HCT116 (cell line): ENCODE measurements around the gene CNTNAP2. TPM values are rescaled to one million over a fixed set of nuclear protein-coding genes. Genes with fewer than 3 reads are reported as not detected.

Source experiments
- ATAC-seq: fragments of 200-7000 bp; cut with Tn5 transposase; 2 replicates; pipeline ENCODE4 v1.9.1; 2020; ENCODE audit warnings: mild to moderate bottlenecking, moderate library complexity
- BruUV-seq: library from RNA; stranded (reverse); fragments of 400-500 nt; replicated peaks from 2 replicates; lab custom pipeline; 2021; lab: Mats Ljungman, UMichigan
- CTCF ChIA-PET: fragments of 300-600 bp; sonication (Branson Sonifier 250); formaldehyde crosslinking; loops from one replicate; lab custom pipeline; 2021; ENCODE audit warnings: antibody characterized with exemption; lab: Charles Lee
- POLR2A ChIA-PET: fragments of 300-600, 350-600 bp; sonication (Branson Sonifier 250); formaldehyde crosslinking; loops from one replicate; lab custom pipeline; 2021; ENCODE audit warnings: antibody characterized with exemption; lab: Charles Lee
- RAD21 ChIA-PET, 2 experiments: fragments of 300-600 bp; sonication (Branson Sonifier 250); formaldehyde crosslinking; loops; one replicate each; lab custom pipeline; 2023; ENCODE audit warnings: low total read pairs in 2 of 2; ENCODE audit not compliant: uncharacterized antibody in 2 of 2, unreplicated experiment in 2 of 2, low non-redundant PET in 1 of 2; lab: Charles Lee
- DNase-seq: peaks from one replicate; pipeline ENCODE4 v3.0.0-alpha.2; 2010; ENCODE audit warnings: low read depth, low spot score
- H2AFZ ChIP-seq: fragments of 200-600 bp; shearing (Covaris generic), sonication (generic); 2 replicates; pipeline ENCODE4 v1.6.1; 2017; ENCODE audit warnings: low read depth, mixed run types, mixed read lengths, antibody characterized with exemption, low read length; ENCODE audit not compliant: poor library complexity, severe bottlenecking
- H3K27ac ChIP-seq: 2 replicates; pipeline ENCODE4 v1.5.1; 2012; ENCODE audit warnings: low read depth, low read length
- H3K27me3 ChIP-seq: fragments of 200-600 bp; sonication (generic); 2 replicates; pipeline ENCODE4 v1.6.1; 2016; ENCODE audit warnings: mixed run types, low read length, mixed read lengths; ENCODE audit not compliant: insufficient read depth
- H3K36me3 ChIP-seq, 2 experiments: fragments of 200-500 bp in 1 of 2; fragments of 200-600 bp in 1 of 2; sonication (Bioruptor generic) in 1 of 2; sonication (generic) in 1 of 2; 2 replicates each; pipeline versions ENCODE4 v1.5.1 to v1.6.1; 2014 to 2016; ENCODE audit warnings: low read length in 2 of 2, inconsistent platforms in 1 of 2, mixed read lengths in 1 of 2, mixed run types in 1 of 2; ENCODE audit not compliant: insufficient read depth in 2 of 2, control insufficient read depth in 1 of 2
- H3K4me1 ChIP-seq, 2 experiments: fragments of 200-600 bp in 1 of 2; sonication (generic) in 1 of 2; 2 replicates each; pipeline versions ENCODE4 v1.5.1 to v1.6.1; 2012 to 2017; ENCODE audit warnings: low read length in 2 of 2, inconsistent platforms in 1 of 2, mild to moderate bottlenecking in 1 of 2, mixed read lengths in 1 of 2, mixed run types in 1 of 2, moderate library complexity in 1 of 2; ENCODE audit not compliant: insufficient read depth in 2 of 2, control insufficient read depth in 1 of 2
- H3K4me2 ChIP-seq: fragments of 200-600 bp; sonication (generic); 2 replicates; pipeline ENCODE4 v1.6.1; 2017; ENCODE audit warnings: mixed run types, low read length, mixed read lengths
- H3K4me3 ChIP-seq, 2 experiments: fragments of 200-600 bp in 1 of 2; sonication (generic) in 1 of 2; replicated peaks in 1 of 2; 2 replicates each; pipeline ENCODE4 v1.5.1; 2011 to 2016; ENCODE audit warnings: low read length in 2 of 2, control low read depth in 1 of 2, low read depth in 1 of 2, mild to moderate bottlenecking in 1 of 2, mixed read lengths in 1 of 2, mixed run types in 1 of 2
- H3K79me2 ChIP-seq: fragments of 200-600 bp; sonication (generic); 2 replicates; pipeline ENCODE4 v1.6.1; 2017; ENCODE audit warnings: mild to moderate bottlenecking, mixed run types, low read length, moderate library complexity, mixed read lengths; ENCODE audit not compliant: insufficient read depth
- H3K9ac ChIP-seq: fragments of 200-600 bp; sonication (generic); 2 replicates; pipeline ENCODE4 v1.6.1; 2016; ENCODE audit warnings: low read length, mixed read lengths
- H3K9me2 ChIP-seq: fragments of 200-600 bp; sonication (generic), shearing (Covaris generic); 2 replicates; pipeline ENCODE4 v1.6.1; 2017; ENCODE audit warnings: mixed run types, mild to moderate bottlenecking, moderate library complexity; ENCODE audit not compliant: insufficient read depth
- H3K9me3 ChIP-seq, 2 experiments: fragments of 200-500 bp in 1 of 2; fragments of 200-600 bp in 1 of 2; sonication (Bioruptor generic) in 1 of 2; sonication (generic) in 1 of 2; 2 replicates each; pipeline ENCODE4 v1.6.1; 2014 to 2017; ENCODE audit warnings: low read length in 2 of 2, mixed read lengths in 2 of 2, inconsistent platforms in 1 of 2, low read depth in 1 of 2, mild to moderate bottlenecking in 1 of 2, mixed run types in 1 of 2, moderate library complexity in 1 of 2; ENCODE audit not compliant: control insufficient read depth in 1 of 2, insufficient read depth in 1 of 2
- H4K20me1 ChIP-seq: fragments of 200-600 bp; sonication (generic), shearing (Covaris generic); 2 replicates; pipeline ENCODE4 v1.6.1; 2017; ENCODE audit warnings: mixed run types, mild to moderate bottlenecking, moderate library complexity; ENCODE audit not compliant: insufficient read depth
- CBX3 ChIP-seq: IDR thresholded peaks from 2 replicates; pipeline ENCODE4 v1.6.1; 2012; ENCODE audit warnings: low read depth
- CEBPB ChIP-seq: IDR thresholded peaks from 2 replicates; pipeline ENCODE4 v1.6.1; 2012; ENCODE audit warnings: low read depth
- EGR1 ChIP-seq: IDR thresholded peaks from 2 replicates; pipeline ENCODE4 v1.6.1; 2012; ENCODE audit warnings: low read depth
- ELF1 ChIP-seq: IDR thresholded peaks from 2 replicates; pipeline ENCODE4 v1.6.1; 2012; ENCODE audit warnings: low read depth, borderline replicate concordance
- EZH2 ChIP-seq: fragments of 200-600 bp; sonication (generic); IDR thresholded peaks from 2 replicates; pipeline ENCODE4 v1.6.1; 2017; ENCODE audit warnings: antibody characterized with exemption, mixed run types
- FOSL1 ChIP-seq: IDR thresholded peaks from 2 replicates; pipeline ENCODE4 v1.6.1; 2012; ENCODE audit warnings: low read depth
- JUND ChIP-seq: IDR thresholded peaks from 2 replicates; pipeline ENCODE4 v1.6.1; 2012
- MAX ChIP-seq: IDR thresholded peaks from 2 replicates; pipeline ENCODE4 v1.6.1; 2012
- POLR2A ChIP-seq: IDR thresholded peaks from 2 replicates; pipeline ENCODE4 v1.7.0; 2011; ENCODE audit warnings: borderline replicate concordance; ENCODE audit not compliant: insufficient read depth, insufficient read length; ENCODE audit errors: extremely low read depth
- RAD21 ChIP-seq: IDR thresholded peaks from 2 replicates; pipeline ENCODE4 v1.6.1; 2012; ENCODE audit warnings: low read depth, mild to moderate bottlenecking
- SIN3A ChIP-seq: IDR thresholded peaks from 2 replicates; pipeline ENCODE4 v1.6.1; 2012; ENCODE audit warnings: low read depth
- SP1 ChIP-seq: IDR thresholded peaks from 2 replicates; pipeline ENCODE4 v1.6.1; 2012; ENCODE audit warnings: low read depth
- TCF7L2 ChIP-seq: IDR thresholded peaks from 2 replicates; pipeline ENCODE4 v1.7.0; 2011; ENCODE audit warnings: borderline replicate concordance, inconsistent platforms; ENCODE audit not compliant: insufficient read depth, insufficient read length; ENCODE audit errors: extremely low read depth
- YY1 ChIP-seq: IDR thresholded peaks from 2 replicates; pipeline ENCODE4 v1.6.1; 2011; ENCODE audit warnings: low read length, low read depth, moderate library complexity, mild to moderate bottlenecking; ENCODE audit not compliant: insufficient replicate concordance; ENCODE audit errors: extremely low read depth
- ZBTB33 ChIP-seq: IDR thresholded peaks from 2 replicates; pipeline ENCODE4 v1.6.1; 2011; ENCODE audit warnings: mild to moderate bottlenecking, low read length, moderate library complexity; ENCODE audit not compliant: insufficient replicate concordance; ENCODE audit errors: extremely low read depth
- ZFX ChIP-seq: fragments of 450-650 bp; IDR thresholded peaks from 2 replicates; pipeline ENCODE4 v1.6.1; 2017
- intact Hi-C: fragments of 100-400 bp; cut with micrococcal nuclease; formaldehyde crosslinking; loops from 2 replicates; pipeline ENCODE4 v1.10.0; 2022
- total RNA-seq: library from RNA; stranded (reverse); gene quantifications from one replicate; pipeline ENCODE4 v1.2.1, GENCODE V29; 2021; ENCODE audit not compliant: unreplicated experiment
- TF ChIP-seq, protein P1 (sequence below): IDR thresholded peaks from 2 replicates; pipeline ENCODE4 v1.6.1; 2012; ENCODE audit warnings: low read depth

Gene CNTNAP2
- total RNA-seq, 1 experiment from 2014 or later = 0.37 TPM

DNA sequence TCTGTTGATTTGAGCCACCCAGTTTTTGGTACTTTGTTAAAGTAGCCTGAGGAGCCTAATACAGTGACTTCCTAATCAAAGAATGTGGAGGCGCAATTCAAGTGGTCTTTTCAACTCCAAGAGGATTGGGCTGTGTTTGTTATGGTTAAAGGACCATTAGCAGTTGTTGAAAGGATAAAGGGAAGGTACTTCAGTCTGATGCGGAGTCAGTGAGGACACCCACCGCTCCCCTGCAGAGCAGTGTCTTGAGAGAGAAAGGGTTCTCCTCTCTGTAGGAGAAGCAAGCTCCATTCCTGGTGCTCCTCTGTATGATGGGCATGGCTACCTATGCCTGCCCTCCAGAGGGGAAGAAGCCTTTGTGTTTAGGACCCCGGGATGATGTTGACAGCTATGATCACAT is 1883.4 kb downstream of the CNTNAP2 start:
- no peak overlapping the region for H3K9ac ChIP-seq
- no peaks in the 10 kb centered on the region for H3K27me3 ChIP-seq
- H2AFZ ChIP-seq = no peak overlapping the region
- no peaks in the 10 kb centered on the region; a peak in 1 of 4 replicates for H3K9me3 ChIP-seq
- ChIA-PET POLR2A (no interaction called here), CTCF (no interaction called here)
- no peaks in the 10 kb centered on the region for H3K9me2 ChIP-seq
- intact Hi-C loops = no loop called here
- BruUV-seq = no TSS peak
- no peaks in the 10 kb centered on the region for H4K20me1 ChIP-seq
- DNase-seq = no peak
- H3K4me1 ChIP-seq = no peaks in the 10 kb centered on the region
- no peaks in the 10 kb centered on the region for H3K36me3 ChIP-seq
- no peak overlapping the region for H3K4me3 ChIP-seq
- H3K79me2 ChIP-seq = no peaks in the 10 kb centered on the region
- no peak overlapping the region for H3K4me2 ChIP-seq
- TF ChIP-seq JUND = no peak
- no peak for TF ChIP-seq EGR1
- TF ChIP-seq RAD21 = no peak
- no peak for TF ChIP-seq ELF1
- no peak for TF ChIP-seq YY1
- no peak for TF ChIP-seq SIN3A
- no peak for TF ChIP-seq EZH2
- TF ChIP-seq CEBPB = no peak
- no peak for TF ChIP-seq FOSL1
- no peak for TF ChIP-seq TCF7L2
- TF ChIP-seq ZBTB33 = no peak
- TF ChIP-seq SP1 = no peak
- TF ChIP-seq MAX = no peak
- TF ChIP-seq POLR2A = no peak
- no peak for TF ChIP-seq ZFX
- TF ChIP-seq, protein P1, sequence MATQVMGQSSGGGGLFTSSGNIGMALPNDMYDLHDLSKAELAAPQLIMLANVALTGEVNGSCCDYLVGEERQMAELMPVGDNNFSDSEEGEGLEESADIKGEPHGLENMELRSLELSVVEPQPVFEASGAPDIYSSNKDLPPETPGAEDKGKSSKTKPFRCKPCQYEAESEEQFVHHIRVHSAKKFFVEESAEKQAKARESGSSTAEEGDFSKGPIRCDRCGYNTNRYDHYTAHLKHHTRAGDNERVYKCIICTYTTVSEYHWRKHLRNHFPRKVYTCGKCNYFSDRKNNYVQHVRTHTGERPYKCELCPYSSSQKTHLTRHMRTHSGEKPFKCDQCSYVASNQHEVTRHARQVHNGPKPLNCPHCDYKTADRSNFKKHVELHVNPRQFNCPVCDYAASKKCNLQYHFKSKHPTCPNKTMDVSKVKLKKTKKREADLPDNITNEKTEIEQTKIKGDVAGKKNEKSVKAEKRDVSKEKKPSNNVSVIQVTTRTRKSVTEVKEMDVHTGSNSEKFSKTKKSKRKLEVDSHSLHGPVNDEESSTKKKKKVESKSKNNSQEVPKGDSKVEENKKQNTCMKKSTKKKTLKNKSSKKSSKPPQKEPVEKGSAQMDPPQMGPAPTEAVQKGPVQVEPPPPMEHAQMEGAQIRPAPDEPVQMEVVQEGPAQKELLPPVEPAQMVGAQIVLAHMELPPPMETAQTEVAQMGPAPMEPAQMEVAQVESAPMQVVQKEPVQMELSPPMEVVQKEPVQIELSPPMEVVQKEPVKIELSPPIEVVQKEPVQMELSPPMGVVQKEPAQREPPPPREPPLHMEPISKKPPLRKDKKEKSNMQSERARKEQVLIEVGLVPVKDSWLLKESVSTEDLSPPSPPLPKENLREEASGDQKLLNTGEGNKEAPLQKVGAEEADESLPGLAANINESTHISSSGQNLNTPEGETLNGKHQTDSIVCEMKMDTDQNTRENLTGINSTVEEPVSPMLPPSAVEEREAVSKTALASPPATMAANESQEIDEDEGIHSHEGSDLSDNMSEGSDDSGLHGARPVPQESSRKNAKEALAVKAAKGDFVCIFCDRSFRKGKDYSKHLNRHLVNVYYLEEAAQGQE = no peak
- TF ChIP-seq CBX3 = no peak
- TF ChIP-seq, all 23 proteins: peak for 0
- RAD21 ChIA-PET = no interaction called here
- H3K27ac ChIP-seq = no peak overlapping the region
- ATAC-seq = no peak
